Right lobe of liver (tissue), 4 donors: ENCODE data around the gene ENTPD8.

ENCODE experiments used
- CTCF ChIP-seq, 4 donors: fragments of 200-600 bp in 3 of 4; fragments of 450-650 bp in 1 of 4; IDR thresholded peaks; one replicate each; pipeline versions ENCODE4 v1.5.1 to v1.8.0; 2016 to 2022; ENCODE audit warnings: antibody characterized with exemption in 4 of 4, mild to moderate bottlenecking in 2 of 4
- POLR2A ChIP-seq: fragments of 450-650 bp; IDR thresholded peaks from one replicate; pipeline ENCODE4 v1.6.1; 2017; ENCODE audit warnings: antibody characterized with exemption, mild to moderate bottlenecking
- donor health status: DM: no; HTN: no; CAD: no.
- donor health status: DM: no; HTN: no; CAD: no.
- donor health status: DM: no; HTN: yes; CAD: no.

DNA sequence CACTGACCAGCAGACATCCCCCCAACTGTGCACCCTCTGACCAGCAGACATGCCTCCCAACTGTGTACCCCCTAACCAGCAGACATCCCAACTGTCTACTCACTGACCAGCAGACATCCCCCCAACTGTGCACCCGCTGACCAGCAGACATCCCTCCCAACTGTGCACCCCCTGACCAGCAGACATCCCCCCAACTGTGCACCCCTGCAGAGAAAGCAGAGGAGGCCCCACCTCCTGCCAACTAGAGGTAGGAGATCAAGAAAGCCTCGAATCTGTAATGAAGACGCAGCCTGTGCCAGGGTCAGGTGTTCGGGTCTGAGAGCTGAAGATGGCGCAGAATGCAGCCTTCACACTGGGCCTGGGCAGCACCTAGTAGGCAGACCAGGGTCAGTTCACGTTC, 47.7 kb upstream of the ENTPD8 start:
- no peak for TF ChIP-seq CTCF (IDR thresholded peaks at IDR 0.05)
- TF ChIP-seq POLR2A: no peak
